Measurements from ENCODE around the gene RAD51B.
"Not testable (repeated sequence)": the region's sequence is repeated elsewhere in the genome, so short reads cannot be mapped to it uniquely, and the experiment has no call there.

RAD51B gene

DNA sequence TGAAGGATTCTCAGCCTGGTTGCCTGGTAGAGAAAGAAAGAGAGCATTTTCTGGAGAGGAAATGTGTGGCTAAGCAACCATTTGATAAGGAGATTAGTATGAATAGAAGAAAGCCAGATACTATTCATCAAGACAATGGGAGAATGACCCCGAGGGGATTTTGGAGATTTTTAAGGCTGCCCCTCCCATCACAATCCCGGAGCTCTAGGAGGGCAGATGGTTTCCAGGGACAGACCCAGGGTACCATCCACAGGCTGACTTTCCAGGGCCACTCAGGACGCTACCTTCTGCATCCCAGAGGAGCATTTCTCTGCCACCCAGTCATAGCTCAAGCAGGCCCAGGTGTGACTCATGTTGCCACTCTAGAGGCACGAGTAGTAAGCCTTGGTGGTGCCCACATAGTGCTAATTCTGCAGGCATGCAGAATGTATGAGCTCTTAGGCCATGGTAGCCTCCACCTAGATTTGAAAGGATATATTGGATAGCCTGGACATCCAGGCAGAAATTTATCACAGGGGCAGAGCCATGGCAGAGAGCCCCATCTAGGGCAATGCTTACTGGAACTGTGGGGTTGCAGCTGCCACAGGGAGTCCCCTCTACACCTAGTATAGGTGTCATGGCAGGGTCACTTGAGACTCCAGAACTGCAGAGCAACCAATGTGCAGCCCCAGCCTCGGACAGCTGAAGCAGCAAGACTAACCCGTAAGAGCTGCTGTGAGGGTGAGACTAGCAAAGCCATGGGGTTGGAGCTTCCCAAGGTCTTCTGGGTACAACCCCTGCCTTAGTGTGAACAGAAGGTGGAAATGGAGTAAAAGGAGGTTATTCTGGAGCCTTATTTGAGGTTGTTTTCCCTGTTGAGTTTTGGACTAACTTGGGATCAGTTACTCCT is 607.3 kb downstream of the RAD51B start:
- no peak for DNase-seq (ENCODE audit: low spot score)

DNA sequence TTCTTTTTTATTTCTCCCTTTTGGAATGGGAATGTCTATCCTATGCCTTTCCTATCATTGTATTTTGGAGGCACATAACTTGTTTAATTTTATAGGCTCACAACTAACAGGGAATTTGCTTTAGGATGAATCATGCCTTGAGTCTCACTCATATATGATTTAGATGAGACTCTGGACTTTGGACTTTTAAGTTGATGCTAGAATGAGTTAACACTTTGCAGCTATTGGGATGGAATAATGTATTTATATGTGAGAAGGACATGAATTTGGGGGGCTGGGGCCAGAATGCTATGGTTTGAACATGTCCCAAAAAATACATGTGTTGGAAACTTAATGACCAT is 607.9 kb downstream of the RAD51B start:
- DNase-seq (ENCODE audit: low spot score), result no peak

DNA sequence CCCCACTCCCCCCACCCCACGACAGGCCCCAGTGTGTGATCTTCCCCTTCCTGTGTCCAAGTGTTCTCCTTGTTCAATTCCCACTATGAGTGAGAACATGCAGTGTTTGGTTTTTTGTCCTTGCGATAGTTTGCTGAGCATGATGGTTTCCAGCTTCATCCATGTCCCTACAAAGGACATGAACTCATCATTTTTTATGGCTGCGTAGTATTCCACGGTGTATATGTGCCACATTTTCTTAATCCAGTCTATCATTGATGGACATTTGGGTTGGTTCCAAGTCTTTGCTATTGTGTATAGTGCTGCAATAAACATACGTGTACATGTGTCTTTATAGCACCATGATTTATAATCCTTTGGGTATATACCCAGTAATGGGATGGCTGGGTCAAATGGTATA is 609.3 kb downstream of the RAD51B start:
- not testable (repeated sequence) for DNase-seq (ENCODE audit: low spot score)

DNA sequence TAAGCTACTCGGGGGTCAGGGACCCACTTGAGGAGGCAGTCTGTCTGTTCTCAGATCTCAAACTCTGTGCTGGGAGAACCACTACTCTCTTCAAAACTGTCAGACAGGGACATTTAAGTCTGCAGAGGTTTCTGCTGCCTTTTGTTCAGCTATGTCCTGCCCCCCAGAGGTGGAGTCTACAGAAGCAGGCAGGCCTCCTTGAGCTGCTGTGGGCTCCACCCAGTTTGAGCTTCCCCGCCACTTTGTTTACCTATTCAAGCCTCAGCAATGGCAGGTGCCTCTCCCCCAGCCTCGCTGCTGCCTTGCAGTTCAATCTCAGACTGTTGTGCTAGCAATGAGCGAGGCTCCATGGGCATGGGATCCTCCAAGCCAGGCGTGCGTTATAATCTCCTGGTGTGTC is 614.6 kb downstream of the RAD51B start:
- DNase-seq (ENCODE audit: low spot score), result not testable (repeated sequence)

DNA sequence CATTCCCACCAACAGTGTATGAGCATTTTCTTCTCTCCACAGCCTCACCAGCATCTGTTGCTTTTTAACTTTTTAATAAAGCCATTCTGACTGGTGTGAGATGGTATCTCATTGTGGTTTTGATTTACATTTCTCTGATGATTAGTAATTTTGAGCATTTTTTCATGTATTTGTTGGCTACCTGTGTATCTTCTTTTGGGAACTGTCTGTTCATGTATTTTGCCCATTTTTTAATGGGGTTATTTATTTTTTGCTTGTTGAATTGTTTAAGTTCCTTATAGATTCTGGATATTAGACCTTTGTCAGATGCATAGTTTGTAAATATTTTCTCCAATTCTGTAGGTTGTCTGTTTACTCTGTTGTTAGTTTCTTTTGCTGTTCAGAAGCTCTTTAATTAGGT is 616.1 kb downstream of the RAD51B start:
- not testable (repeated sequence) for DNase-seq (ENCODE audit: low spot score)

DNA sequence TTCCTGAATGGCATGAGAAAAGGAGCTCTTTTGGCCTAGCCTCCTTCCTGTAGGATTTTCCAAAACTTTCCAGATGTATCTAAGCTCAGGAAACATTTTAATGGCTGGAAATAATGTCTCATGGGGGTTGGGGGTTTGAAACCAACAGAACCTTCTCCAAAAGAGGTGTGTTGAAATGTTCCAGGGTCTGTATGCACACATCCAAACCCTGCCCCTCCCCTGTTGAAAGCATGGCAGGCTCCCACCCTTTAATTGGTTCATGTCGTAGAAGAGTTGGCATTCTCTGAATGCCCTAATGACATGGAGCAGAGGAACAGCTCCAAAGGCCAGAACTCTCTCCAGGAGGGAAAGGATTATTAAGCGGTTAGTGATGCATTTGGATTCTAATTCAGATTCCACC is 620.1 kb downstream of the RAD51B start:
- DNase-seq (ENCODE audit: low spot score), result no peak

DNA sequence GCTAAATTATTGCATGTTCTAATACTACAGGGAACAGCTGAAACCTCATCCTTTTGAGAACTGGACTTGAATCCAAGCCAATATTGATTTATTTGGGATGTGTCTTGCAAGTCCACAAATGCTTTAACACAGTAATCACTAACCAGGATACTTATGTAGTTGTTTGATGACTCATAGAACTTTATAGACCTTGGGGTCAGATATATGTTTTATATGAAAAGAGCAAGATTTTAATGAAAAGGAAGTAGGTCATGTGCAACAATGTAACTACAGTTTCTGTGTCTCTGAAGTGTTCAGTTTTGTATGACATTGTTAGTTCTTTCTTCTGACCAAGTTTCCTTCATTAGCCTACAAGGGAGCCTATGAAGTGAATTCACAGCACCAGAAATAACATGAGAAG is 621.2 kb downstream of the RAD51B start:
- no peak for DNase-seq (ENCODE audit: low spot score)

DNA sequence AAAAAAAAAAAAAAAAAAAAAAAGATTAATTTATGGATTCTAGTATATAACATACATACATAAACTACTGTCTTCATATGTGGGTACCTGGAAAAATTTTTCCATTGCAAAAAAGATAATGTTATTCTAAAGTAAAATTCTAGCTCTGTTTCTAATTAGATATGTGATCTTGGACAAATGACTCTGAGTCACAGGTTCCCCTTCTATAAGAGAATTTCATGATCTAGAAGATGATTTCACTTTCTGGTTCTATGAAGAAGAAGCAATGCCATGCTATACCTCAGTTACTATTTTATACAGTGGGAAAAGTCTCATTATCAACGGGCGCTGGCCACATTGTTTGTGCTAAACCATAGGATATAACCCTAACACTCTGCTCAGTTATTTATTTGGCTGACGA is 622.0 kb downstream of the RAD51B start:
- DNase-seq (ENCODE audit: low spot score), result no peak

DNA sequence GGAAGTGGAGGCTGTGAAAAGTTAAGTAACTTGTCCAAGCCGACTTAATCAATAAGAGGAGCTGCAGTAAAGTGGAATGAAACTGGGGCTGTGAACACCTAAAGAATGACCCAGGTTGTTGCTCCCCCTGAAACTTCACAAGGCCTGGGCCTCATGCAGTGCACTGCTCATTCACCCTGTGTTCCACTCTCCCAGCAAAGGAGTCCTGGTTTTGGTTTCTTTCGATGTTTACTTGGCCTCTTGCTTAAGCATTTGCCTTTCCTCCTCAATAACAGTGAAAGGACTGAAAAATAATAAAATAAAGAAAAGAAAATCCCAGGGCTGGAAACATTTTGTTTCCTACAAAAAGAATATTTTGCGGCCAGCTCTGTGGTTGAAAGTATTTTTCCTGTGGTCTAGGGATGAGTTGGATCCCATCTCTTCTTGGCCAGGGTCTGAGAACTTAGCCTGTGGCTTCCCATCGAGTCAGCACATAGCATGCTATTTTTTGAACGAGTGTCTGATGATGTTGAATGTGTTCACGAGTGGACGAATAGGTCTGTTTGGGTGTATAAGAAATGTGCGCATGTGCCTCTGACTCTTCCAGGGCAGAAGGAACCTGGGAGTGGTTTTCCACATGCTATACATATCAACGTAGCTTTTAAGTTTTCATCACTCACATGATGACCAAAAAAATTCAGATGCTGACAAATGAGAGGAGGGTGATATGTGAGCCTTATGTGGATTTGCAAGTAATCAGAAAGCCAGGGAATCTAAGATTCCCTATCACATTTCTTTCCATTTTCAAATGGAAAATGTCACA is 623.5 kb downstream of the RAD51B start:
- no peak for DNase-seq (ENCODE audit: low spot score)

DNA sequence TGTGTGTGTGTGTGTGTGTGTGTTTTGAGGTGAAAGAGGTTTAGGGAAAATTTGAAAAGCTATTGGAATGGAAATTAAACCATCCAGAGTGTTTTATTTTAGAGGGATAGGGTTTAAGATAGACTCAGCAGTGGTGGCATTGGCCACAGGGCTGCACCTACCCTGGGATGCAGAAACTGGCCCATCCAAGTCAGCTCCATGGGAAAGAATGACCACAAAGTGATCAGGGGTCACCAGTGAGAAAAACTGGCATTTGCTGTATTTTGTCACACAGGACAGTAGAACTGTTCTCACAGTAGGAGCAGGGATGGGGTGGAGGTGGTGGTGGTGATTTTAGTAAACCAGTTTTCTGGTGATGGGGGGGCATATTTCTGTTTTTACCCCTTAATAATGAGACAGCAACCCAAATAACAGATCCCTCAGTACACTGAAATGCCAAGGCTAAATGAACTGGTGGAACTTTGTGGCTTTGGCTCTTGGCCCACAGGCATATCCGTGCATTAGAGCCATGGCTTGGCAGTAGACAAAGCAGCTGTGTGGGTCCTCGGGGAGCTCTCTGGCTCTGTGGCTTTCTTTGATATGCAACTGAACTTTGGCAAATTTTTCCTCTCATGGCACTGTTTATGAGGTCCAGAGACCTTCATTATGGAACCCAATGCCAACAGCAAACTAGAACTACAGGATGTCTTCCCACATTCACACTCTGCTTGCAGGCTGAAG is 625.0 kb downstream of the RAD51B start:
- DNase-seq (ENCODE audit: low spot score), result no peak

DNA sequence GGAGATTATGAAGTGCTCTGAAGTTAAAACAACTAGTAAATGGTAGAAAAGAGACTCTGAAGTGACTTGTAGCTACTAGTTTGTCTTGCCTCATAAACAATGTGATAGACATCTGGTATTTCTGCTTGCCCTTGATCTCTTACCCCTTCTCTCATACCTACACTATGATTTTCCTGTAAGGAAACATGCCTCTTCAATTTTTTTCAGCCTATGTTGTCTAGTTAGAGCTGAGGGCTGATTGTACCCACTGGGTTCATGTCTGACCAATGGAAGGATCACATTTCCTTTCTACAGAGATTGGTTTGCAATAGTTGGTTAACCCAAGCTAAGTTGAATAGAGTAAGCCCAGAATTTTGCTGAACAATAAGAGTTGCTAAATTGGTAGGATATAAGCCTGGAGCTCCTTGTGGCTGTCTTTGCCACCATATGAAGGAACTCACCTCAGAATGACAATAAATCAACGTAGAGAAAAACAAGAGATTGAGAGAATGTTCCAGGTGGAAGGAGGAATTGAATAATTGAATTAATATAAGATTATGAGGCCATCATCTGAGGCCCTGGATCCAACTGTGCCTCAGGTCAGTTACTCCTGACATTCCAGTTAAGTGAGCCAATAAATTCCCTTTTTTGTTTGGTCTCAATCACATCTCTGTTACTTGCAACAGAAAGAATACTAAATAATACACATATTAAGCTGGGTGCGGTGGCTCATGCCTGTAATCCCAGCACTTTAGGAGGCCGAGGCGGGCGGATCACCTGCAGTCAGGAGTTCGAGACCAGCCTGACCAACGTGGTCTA is 626.9 kb downstream of the RAD51B start:
- no peak for DNase-seq (ENCODE audit: low spot score)

DNA sequence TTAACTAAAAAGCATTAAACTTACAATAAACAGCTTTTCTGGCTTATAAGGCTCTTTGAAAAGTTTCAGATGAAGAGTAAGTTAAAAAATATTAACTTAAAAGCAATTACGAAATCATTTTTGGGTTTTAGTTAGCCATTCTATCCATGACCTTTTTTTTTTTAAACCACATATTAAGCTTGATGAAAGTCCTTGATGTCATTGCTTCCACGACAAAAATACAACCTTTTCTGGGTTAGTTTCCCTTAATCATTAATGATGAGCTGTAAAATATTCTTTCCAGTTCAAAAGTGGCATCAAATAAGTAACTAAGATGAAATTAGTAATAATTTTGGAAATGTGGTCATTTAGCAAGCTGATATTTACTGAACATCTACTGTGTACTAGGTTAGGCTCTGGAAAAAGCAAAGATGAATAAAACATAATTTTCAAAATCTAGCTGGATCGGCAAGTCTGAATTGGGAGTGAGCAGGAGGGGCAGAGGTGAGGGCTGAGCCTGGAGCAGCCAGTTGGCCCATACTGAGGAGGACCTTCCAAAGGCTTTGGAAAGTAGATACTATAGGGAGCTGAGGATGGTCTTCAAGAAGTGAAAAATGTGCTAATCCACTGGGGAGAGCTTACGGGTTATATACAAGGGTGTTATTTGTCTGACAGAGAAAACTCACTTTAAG is 628.1 kb downstream of the RAD51B start:
- no peak for DNase-seq (ENCODE audit: low spot score)

DNA sequence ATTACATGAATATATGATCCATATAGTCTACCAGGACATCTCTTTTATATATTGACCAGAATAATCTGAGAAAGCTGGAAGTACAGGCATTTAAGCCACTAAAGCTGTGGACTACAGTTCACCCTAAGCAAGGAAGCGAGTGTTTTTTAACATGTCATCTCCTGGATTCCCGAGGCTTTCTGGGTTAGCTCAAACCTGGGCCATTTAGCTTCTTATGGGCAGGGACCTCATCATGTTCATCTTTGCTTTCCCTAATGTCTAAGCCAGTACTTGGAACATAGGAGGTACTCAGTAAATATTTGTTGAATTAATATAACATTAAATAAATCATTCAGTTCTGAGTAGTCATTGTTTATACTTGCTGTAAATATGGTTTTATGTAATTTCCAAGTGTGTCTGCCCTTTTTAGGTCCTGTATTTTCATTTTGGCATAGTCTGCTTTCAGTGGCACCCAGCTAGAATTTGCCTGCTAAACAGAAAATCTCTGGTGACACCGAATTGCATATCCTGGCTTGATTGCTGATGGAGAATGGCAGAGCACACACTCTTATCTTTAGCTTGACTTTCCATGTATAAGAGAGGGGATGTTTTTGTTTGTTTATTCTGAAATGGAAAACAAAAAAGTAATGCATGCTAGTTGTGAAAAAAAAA is 628.8 kb downstream of the RAD51B start:
- no peak for DNase-seq (ENCODE audit: low spot score)

DNA sequence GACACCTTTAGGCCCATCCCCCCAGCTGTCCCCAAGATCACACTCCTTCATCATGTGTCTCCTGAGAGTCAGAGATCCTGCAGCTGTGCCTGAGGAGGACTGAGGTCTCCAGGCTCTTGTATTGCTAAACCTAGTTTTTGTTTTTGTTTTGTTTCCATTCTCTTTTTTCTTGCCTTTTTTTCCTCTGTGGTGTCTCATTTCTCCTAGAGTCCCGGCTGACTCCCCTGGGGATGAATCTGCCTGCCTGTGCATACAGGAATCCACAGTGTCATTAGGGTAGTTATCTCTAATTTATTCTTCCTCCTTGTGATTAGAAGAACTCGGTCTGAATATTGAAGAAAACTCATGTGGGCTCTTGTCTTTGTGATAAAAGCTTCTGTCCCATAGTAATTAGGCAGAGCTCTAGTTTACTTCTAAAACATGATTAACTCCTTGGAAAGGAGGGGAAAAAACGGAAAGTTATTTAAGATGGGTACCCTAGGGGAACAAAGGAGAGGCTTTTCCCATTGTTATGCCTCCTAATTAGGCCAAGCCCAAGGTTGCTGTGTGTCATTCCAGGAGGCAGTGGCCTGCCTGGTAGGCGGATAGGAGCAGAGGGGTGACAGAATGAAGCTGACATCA is 630.1 kb downstream of the RAD51B start:
- DNase-seq (ENCODE audit: low spot score), result no peak

DNA sequence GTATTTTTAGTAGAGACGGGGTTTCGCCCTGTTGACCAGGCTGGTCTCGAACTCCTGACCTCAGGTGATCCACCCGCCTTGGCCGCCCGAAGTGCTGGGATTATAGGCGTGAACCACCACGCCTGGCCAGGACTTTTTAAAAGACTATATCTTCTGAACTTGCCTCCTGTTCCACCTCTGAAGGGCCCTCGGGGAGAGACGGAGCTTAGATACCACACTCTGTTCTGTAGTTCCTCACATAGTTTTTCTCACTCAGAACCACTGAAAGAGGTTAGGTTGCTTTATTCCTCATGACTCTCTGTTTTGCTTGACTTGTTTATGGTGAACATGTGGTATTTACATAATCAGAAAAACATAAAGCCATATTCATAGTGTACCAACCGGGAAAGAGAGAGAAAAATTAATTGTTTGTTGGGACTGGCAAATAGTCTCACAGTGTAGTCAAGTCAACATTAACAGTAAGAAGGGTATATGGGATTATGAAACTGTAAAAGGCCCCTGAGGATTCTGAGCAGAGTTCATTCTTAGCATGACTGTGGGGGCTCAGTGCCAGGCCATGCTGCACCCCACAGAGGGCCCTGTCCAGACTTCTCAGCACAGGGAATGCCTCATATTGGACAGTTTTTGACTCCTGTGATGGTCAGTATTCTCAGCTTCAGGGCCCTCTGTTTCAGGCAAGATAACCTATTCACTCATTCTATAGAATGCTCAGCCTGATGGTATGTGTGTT is 631.0 kb downstream of the RAD51B start:
- no peak for DNase-seq (ENCODE audit: low spot score)

DNA sequence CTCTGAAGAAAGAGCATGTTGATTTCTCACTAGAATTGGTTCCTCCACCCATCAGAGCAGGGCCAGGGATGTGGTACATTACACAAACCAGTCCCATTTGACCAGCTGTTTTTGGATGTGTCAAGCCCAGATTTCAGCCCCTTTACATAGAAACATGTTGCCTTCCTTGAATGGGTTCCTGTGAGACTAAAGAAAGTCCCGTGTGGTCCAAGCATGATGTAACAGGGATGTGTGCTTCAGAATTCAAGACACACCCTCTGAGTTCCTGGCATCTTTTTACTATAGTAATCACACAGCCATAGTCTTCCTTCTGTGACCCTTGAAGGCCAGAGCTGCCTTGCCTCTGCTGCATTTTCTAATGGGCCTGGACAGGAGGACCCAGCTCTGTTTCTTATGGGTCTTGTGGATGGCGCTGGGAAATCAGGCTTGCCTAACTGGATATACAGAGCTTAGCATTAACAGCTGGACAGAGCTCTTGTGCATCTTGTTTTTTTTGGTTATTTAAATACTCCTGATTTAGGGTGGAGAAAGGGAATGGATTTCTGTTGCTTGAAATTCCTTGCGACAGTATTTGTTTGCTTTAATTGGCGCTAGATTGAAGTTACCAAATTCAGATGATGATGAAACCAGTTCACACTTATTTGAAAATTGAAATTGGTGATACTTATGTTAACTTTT is 632.3 kb downstream of the RAD51B start:
- no peak for DNase-seq (ENCODE audit: low spot score)

DNA sequence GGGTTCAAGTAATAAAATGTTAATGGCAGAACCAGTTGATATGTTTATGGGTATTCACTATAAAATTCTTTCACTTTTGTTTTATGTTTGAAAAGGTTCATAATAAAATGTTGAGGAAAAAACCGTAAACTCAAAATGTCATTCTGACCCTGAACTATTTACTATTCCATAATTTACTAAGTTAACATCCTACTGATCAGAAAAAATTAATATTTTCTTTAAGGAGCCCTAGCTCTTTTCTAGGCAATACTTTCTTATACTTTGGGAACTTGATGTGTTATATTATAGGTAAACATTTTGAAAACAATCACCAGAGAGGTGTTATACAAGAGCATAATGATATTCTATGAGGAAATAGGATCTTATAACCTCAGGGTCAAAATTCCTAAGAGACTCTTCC is 638.7 kb downstream of the RAD51B start:
- no peak for DNase-seq (ENCODE audit: low spot score)

DNA sequence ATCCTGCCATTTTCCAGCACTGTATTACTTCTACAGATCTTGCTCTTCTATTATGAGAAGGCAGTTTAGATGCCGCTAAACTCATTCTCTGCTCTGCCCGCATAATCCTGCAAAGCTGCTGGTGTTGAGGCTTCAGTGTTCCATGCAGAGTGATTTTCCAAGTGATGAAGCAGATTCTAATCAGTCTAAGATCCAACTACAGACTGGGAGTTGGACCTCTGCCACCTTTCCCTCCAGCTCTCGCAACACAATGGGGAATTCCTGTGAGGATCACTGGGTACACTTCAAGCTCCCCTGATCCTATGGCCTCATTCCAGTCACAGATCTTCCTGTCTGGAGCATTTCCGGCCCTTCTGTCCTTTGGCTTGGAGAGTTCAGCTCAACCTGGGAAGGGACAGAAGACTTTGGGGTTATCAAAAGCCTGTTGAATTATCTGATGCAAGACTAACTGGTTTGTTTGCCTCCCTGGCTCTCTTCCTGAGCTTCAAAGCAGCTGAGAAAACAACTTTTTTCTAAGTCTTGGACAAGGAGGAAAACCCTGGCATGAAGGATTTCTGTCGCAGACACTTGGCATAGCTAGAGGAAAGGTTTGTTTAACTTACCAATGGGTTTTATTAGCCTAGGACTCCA is 639.4 kb downstream of the RAD51B start:
- no peak for DNase-seq (ENCODE audit: low spot score)

All from SK-N-DZ (cell line).